ENCODE results near the gene ACTR1A.
"Not testable (repeated sequence)": the region's sequence is repeated elsewhere in the genome, so short reads cannot be mapped to it uniquely, and the experiment has no call there.

The ACTR1A gene

DNA sequence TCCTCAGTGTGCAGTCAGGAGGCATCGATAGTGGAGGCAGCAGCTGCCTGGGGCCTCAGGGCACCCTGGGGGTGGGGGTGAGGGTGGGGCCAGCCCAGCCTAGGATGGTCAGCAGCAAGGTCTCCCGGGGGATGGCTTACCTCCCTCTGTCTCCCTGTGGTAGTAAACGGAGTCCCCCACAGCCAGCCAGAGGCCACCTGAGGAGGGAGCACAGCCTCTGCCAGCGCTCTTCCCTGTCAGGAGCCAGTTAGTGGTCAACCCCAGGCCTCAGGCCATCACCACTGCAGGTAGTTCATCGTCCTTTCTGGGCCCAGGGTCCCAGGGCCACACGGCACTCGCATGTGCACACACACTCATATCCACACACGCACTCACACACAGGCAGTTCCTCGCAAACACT, 22.1 kb downstream of the ACTR1A start:
- DNase-seq: no peak

DNA sequence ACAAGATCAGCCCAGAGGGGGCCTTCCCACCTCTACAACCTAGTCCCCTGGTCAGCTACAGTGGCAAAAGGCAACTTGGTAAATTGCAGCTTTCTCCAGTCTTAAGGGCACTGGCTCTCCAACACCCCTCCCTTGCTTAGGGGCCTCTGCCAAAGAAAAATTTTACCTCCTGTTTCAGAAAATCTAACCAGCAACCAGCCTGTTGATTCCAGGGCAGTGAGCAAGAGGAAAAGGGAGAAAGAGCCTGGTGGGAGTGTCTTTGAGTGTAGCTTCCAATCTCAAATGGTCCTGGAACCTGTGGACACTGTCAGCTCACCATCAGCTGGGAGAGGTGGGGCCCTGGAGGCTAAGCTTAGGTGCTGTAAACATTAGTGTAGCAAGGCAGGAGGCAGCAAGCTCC, 22.9 kb downstream of the ACTR1A start:
- DNase-seq: peak; percentile 60

DNA sequence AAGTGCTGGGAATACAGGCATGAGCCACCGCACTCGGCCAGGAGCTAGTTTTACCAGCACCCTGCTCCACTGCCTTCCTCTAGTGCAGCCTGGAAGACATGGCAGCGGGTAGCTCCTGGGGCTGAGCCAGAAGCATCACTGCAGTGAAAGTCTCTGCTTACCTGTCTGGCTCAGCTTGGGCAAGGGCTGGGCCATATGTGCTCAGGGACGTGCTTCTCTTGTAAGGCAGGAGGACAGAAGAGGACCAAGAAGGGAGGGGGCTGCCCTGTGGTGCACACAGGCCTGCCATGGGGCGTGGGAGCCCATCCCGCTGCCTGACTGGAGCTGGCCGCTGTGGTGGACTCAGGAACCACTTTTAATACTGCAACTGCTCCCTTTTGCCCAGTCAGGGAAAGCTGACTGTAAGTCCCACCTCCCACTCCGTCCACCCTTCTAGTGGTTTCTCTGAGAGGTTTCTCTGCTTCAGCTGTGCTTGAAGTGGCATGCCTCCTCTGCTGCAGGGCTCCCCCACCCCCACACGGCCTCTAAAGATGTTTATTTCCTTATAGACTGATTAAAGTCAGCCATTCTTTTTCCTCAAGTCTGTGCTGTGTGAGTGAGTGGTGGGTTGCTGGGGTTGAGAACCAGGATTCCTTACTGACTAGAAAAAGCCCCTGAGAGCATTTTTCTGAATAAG, 25.9 kb downstream of the ACTR1A start:
- peak; percentile 63 for DNase-seq

DNA sequence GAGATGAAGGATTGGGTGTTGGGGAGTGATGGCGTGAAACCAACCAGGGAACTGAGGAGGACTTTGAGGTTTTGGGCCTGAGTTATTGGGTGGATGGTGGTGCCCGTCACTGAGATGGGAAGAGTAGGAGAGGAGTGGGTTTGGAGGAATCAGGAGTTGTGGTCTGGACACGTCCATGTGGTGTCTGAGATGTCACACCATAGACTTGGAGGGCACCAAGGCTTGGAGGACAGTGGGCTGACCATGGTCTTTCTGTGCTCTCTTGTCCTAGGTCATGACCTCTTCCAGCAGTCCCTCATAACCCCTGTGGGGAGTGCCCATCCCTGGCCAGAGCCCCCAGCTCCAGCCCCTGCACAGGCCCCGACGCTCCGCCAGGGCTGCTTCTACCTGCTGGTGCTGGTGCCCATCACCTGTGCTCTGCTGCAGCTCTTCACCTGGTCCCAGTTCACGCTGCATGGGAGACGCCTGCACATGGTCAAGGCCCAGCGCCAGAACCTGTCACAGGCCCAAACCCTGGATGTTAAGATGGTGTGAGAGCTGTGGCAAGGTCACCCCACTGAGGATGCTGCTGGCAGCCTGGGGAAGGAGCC, 27.0 kb downstream of the ACTR1A start:
- DNase-seq: no peak

DNA sequence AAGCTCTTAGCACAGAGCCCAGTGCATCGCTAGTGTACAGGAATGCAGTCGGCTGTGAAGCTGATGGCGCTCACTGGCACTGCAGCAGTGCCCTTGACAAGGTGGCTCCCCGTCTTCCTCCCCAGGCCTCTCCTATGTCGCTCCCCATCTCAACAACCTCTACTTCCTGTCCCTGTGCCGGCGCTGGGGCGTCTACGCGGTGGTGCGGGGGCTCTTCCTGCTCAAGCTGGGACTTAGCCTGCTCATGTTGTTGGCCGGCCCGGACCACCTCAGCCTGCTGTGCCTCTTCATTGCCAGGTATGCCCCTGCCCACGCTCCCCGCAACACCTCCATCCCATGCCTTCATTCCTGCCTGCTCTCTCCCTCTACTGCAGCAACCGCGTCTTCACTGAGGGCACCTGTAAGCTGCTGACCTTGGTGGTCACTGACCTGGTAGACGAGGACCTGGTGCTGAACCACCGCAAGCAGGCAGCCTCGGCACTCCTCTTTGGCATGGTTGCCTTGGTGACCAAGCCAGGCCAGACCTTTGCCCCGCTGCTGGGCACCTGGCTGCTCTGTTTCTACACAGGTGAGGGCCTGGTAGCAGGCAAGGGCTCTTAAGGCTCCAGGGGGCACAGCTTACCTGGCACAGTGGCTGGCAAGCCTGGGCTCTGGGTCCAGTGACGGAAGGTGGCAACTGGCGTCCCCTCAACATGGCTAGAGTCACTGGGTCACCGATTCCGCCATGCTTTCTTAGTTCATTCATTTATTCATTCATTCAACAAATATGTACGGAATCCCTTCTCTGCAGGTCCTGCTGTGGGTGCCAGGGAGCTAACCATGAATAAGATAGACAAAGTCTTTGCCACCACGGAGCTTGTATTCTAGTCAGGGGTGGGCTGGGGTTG, 28.8 kb downstream of the ACTR1A start:
- DNase-seq: no peak

DNA sequence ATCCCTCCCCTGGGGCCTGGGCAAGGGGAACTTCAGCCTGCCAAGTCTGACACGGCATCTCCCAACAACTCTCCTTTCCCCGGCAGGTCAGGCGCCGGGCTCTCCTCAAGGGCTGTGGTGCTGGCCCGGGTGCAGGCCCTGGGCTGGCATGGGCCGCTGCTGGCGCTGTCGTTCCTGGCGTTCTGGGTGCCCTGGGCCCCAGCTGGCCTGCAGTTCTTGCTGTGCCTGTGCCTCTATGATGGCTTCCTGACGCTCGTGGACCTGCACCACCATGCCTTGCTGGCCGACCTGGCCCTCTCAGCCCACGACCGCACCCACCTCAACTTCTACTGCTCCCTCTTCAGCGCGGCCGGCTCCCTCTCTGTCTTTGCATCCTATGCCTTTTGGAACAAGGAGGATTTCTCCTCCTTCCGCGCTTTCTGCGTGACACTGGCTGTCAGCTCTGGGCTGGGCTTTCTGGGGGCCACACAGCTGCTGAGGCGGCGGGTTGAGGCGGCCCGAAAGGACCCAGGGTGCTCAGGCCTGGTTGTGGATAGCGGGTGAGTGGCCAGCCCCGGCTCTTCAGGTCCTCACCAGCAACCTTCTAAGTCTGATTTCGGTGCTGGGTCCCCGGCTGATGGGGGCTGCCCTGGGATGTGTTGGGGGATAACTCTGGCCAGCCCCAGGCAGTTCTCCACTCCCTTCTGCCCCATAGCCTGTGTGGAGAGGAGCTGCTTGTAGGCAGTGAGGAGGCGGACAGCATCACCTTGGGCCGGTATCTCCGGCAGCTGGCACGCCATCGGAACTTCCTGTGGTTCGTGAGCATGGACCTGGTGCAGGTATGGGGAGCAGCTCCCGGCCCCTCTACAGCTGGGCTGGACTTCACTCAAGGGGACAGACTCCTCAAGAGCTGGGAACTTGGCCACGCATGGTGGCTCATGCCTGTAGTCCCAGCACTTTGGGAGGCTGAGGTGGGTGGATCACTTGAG, 31.6 kb downstream of the ACTR1A start:
- no peak for DNase-seq

DNA sequence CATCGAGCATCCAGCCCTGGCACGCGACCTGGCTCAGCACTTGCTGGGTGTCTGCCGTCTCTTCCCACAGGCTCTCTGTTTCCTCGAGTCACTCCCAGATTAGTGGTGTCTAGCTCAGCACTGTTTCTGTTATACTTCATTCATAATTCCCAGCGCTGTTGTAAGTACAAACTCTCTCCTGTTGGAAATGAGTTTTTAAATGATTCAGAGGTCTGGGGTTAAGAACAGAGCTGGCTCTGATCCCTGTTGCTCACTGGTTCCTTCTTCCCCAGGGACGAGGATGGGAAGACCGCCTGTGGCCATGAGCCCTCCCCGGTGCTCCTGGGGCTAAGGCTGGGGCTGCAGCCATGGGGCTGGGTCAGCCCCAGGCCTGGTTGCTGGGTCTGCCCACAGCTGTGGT, 33.8 kb downstream of the ACTR1A start:
- DNase-seq: no peak

DNA sequence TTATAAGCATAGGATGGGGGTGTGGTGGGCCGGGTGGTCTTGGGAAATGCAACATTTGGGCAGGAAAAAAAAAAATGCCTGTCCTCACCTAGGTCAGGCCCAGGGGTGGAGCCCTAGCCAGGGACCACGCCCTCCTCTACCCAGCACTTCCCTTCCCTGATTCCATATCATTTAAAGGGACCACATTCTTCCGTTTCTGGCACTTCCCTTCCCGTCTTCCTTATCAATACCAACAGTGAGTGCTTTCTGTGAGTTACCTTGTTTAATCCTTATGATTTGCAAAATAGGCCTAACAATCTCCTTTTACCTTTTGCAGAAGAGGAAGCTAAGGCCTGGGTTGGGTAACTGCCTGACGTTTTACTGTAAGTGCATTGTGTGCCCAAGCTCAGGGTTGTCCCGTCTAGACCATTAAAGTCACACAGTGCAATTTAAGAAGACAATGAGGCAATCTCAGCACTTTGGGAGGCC, 34.5 kb downstream of the ACTR1A start:
- no peak for DNase-seq

DNA sequence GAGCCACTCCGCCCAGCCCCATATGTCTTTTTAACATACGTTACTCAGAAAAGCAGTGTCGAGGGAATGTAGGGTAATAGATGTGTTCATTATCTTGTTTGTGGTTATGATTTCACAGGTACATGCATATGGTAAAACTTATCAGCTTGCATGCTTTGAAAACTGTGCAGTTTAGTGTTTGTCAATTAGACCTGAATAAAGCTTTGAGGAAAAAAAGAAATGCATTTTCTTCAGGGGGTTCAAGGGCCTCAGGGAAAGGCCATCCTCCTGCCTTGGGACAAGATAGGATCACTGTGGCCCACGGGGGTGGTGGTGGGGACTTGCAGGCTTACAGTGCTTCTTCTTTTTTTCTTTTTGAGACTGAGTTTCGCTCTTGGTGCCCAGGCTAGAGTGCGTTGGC, 35.2 kb downstream of the ACTR1A start:
- no peak for DNase-seq

DNA sequence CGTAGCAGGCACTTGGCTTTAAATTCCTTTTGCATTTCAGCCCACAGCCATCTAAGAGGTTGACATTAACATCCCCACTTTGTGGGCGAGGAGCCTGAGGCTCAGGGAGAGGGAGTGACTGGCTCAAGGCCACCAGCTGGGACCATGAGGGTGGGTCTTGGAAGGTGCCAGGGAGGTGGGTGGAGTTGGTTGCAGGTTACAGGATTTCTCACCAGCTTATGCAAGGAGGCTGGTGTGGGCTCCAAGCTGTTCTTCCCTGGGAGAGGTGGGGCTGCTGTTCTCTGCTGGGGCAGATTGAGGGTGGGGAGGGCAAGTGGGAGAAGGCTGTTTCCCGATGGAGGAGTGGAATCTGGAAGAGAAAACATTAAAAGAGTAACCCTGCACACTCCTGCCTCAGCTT, 37.0 kb downstream of the ACTR1A start:
- no peak for DNase-seq

DNA sequence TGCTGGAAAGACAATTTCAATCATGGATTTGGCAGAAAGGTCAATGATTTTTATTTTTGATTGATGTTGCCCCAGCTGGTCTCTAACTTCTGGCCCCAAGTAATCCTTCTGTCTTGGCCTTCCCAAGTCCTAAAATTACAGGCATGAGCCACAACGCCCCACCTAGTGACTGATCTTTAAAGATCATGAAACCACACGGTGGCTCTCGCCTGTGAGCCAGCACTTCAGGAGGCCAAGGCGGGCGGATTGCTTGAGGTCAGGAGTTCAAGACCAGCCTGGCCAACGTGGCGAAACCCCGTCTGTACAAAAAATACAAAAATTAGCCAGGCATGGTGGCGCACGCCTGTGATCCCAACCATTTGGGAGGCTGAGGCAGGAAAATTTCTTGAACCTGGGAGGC, 38.5 kb downstream of the ACTR1A start:
- no peak for DNase-seq

DNA sequence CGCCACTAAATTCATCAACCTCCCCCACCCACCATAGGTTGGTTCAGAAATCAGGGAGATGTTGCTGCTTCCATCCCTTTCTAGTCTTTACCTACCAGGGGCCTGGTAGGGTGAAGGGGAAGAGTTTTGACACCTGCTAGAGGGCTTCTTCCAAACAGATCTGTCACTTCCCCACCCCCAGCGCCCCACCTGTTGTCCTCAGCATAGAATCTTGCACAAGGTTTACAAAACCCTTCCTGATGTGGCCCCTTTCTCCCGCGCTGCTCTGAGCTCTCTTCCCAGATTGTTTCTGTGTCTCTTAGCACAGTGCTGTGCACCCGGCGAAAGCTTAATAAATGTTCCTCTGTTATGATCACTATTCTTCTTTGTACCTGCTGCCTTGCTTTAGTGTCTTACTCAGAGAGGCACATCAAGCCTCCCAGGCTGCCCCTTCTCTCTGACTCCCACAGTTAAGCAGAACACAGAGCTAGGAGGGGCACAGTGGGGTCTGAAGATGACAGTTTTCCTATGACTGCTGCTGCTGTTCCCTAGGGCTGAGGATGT, 39.9 kb downstream of the ACTR1A start:
- DNase-seq: no peak

DNA sequence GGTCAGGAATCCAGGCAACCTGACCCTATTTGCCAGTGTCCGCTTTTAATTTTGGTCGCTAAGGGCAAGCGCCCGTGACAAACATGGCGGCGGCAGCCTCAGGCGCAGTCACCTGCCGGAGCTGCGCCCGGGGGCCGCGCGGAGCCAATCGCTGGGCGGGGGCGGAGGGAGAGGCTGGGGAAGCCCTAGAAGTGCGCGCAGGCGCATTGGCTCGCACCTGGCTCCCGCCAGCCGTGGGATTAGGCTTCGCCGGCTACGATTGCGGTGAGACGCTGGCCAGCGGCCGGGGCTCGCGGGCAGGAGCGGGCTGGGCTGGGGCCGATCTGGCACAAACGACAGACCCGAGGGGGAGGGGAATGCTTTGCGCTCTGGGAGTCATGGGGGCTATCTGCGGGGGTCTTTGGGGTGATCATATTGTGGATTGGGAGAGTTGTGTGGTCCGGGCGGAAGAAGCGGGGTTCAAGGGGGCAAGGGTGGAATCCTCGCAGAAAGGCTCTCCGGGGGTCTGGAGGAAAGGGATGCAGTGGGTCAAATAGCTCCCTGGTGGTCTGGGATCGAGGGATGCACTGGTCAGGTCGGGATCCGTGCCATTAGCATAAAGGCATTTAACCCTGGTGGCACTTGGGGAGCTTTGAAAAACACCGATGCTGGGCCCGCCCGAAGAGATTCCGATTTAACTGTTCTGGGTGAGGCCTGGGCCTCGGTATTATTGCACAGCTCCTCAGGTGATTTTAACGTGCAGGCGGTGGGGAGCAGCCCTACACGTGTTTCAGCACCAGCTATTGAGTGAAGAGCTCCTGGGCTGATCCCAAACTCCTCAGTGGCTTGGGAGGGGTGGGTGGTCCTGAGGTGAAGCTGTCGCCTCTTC, 41.1 kb downstream of the ACTR1A start:
- DNase-seq: peak; percentile 97

DNA sequence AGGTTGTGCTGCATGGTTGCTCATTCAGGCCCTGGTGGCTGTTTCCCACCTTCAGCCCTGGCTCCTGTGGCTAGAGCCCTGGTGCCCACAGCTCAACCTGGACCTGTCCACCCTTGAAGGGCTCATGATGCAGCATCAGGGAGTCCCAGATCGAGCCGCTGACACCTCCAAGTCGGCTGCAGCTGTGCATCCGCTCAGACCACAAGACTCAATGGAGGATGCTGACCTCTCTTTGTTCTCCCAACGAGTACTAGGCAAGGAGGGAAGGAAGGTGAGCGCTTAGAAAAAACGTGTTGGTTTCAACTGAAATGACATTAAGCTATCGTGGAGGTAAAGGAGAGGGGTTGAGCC, 41.7 kb downstream of the ACTR1A start:
- DNase-seq: peak; percentile 81

DNA sequence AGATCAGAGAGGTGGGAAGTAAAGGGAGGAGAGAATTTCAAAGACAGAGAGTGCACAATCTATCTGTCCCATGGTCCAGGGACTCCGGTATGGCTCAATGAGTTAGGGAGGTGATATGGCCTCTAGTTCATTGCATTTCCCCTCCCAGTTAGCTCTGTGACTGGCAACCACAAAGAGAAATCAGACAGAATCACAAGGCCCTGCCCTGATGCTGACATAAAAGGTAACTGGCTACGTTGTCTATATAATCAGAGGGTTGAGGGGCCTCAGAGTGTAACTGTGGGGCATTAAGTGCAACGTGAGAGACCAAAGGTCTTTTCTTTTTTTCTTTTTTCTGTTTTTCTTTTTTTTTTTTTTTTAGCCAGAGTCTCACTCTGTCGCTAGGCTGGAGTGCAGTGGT, 43.9 kb downstream of the ACTR1A start:
- no peak for DNase-seq

DNA sequence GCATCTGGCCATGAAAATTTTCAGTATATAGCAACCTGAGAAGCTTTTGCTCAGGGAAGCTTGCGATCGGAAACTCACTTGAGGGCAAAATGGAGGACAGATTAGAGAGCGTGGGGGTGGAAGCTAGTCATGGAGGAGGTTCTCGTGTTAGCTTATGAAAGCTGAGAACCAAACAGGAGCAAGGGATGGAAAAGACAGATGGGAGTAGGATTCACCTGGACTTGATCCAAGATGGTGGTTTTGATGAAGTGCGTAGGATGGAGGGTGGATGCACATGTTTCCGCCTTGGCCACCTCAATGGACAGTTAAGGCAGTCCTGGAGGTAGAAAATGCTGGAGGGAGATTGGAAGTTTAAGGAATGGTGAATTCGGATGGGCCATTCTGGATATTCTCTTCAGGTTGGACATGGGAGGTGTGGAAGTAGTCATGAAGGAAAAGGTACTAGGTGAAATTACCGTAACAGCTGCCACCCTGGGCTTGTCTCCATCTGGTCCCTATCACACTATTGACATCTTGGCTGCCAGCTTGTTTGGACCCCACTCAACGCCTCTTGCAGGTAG, 44.8 kb downstream of the ACTR1A start:
- DNase-seq: no peak

DNA sequence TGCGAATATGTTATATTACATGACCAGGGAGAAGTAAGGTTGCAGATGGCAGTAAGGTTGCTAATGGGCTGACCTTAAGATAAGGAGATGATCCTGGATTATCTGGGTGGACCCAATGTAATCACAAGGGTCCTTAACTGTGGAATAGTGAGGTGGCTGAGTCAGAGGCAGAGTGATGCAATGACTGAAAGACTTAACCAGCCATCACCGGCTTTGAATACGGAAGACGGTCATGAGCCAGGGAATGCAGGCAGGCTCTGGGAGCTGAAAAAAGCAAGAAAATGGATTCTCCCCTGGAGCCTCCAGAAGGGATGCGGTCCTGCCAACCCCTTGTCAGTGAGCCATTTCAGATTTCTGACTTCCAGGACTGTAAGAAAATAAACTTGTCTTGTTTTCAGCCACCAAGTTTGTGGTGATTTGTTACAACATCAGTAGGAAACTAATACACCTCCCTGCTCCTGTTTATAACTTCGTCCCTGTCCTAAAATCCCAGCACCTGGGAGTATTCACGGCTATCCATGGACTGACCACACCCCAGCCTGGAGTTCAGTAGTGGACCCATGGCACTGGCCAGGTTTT, 46.5 kb downstream of the ACTR1A start:
- DNase-seq: peak; percentile 37

DNA sequence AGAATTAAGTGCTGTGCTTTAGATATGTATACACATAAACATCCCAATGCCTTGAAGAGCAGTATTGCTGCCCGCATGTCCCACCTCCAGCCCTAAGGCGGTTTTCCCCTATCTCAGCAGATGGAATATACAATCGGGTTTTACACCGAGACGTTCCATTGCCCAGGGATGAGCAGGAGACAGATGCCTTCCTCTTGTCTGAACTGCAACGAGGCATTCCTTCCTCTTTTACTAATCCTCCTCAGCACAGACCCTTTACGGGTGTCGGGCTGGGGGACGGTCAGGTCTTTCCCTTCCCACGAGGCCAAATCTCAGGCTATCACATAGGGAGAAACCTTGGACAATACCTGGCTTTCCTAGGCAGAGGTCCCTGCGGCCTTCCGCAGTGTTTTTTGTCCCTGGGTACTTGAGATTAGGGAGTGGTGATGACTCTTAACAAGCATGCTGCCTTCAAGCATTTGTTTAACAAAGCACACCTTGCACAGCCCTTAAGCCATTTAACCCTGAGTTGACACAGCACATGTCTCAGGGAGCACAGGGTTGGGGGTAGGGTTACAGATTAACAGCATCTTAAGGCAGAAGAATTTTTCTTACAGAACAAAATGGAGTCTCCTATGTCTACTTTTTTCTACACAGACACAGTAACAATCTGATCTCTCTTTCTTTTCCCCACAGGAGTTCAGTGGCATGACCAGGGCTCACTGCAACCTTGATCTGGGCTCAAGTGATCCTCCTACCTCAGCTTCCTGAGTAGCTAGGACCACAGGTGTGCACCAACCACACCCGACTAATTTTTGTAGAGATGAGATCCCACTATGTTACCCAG, 47.6 kb downstream of the ACTR1A start:
- DNase-seq: not testable (repeated sequence)

DNA sequence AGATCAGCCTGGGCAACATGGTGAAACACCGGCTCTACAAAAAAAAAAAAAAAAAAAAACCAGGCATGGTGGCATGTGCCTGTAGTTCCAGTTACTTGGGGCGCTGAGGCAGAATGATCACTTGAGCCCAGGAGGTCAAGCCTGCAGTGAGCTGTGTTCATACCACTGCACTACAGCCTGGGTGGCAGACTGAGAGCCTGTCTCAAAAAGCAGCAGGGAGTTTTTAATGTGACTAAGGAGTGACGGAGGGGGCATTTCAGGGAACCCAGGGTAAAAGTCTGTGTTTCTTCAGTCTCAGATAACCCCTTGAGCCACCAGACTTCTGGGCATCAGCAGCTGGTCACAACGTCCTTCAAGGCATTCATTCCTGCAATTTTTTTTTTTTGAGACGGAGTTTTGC, 49.0 kb downstream of the ACTR1A start:
- no peak for DNase-seq

Measured in DMS53 (cell line).